Fibroblast of lung (primary cell): ENCODE results near the gene GMCL2. TPM values are rescaled to one million over a fixed set of nuclear protein-coding genes. Genes with fewer than 3 reads are reported as not detected.
A peak's percentile ranks its signal among the peaks of the same experiment; 100 is the strongest.

Source experiments
- DNase-seq, 2 donors: peaks; one replicate each; pipeline versions ENCODE4 v3.0.0 to v3.0.0-alpha.2; 2010; ENCODE audit warnings: low read depth in 2 of 2
- H2AFZ ChIP-seq: 2 replicates; pipeline ENCODE4 v1.5.1; 2012; ENCODE audit warnings: low read length, control low read depth, inconsistent platforms
- H3K27ac ChIP-seq: 2 replicates; pipeline ENCODE4 v1.5.1; 2011; ENCODE audit warnings: low read length, control low read depth; ENCODE audit not compliant: insufficient read depth
- H3K27me3 ChIP-seq: 2 replicates; pipeline ENCODE4 v1.5.1; 2011; ENCODE audit warnings: mild to moderate bottlenecking, low read length; ENCODE audit not compliant: control insufficient read depth, insufficient read depth
- H3K36me3 ChIP-seq: 2 replicates; pipeline ENCODE4 v1.5.1; 2011; ENCODE audit warnings: low read length; ENCODE audit not compliant: control insufficient read depth, insufficient read depth
- H3K4me1 ChIP-seq: 2 replicates; pipeline ENCODE4 v1.5.1; 2011; ENCODE audit warnings: low read length; ENCODE audit not compliant: control insufficient read depth, insufficient read depth; ENCODE audit errors: extremely low read depth
- H3K4me2 ChIP-seq: 2 replicates; pipeline ENCODE4 v1.5.1; 2011; ENCODE audit warnings: low read length, control low read depth; ENCODE audit not compliant: insufficient read depth; ENCODE audit errors: extremely low read depth
- H3K4me3 ChIP-seq, 4 experiments: fragments of 200-600 bp in 1 of 4; sonication (generic) in 1 of 4; replicated peaks in 1 of 4; 2 replicates each; pipeline ENCODE4 v1.5.1; 2011 to 2016; ENCODE audit warnings: low read length in 4 of 4, low read depth in 3 of 4, mild to moderate bottlenecking in 3 of 4, control low read depth in 2 of 4, inconsistent platforms in 1 of 4, mixed read lengths in 1 of 4; ENCODE audit not compliant: insufficient read depth in 1 of 4; ENCODE audit errors: control extremely low read depth in 1 of 4
- H3K79me2 ChIP-seq: 2 replicates; pipeline ENCODE4 v1.5.1; 2012; ENCODE audit warnings: mild to moderate bottlenecking, low read length, inconsistent platforms; ENCODE audit not compliant: control insufficient read depth, insufficient read depth
- H3K9ac ChIP-seq: 2 replicates; pipeline ENCODE4 v1.5.1; 2011; ENCODE audit warnings: mild to moderate bottlenecking, low read length, control low read depth; ENCODE audit not compliant: insufficient read depth
- H3K9me3 ChIP-seq: 2 replicates; pipeline ENCODE4 v1.5.1; 2012; ENCODE audit warnings: low read depth, low read length; ENCODE audit not compliant: control insufficient read depth, insufficient read depth
- H4K20me1 ChIP-seq: 2 replicates; pipeline ENCODE4 v1.5.1; 2011; ENCODE audit warnings: low read length; ENCODE audit not compliant: control insufficient read depth, insufficient read depth; ENCODE audit errors: extremely low read depth
- CTCF ChIP-seq, 2 donors: IDR thresholded peaks in 1 of 2; conservative IDR thresholded peaks in 1 of 2; 1 replicate in 1 of 2; 2 replicates in 1 of 2; pipeline ENCODE4 v1.5.1; 2011 to 2012; ENCODE audit warnings: low read length in 2 of 2, control low read depth in 1 of 2, inconsistent platforms in 1 of 2, low read depth in 1 of 2, mild to moderate bottlenecking in 1 of 2
- EZH2 ChIP-seq: IDR thresholded peaks from 2 replicates; pipeline ENCODE4 v1.5.1; 2012; ENCODE audit warnings: low read length, control low read depth, mild to moderate bottlenecking; ENCODE audit errors: missing control alignments
- polyA plus RNA-seq, 2 donors: library from polyadenylated mRNA; depleted of rRNA in 1 of 2; stranded (reverse) in 1 of 2; unstranded in 1 of 2; fragments of >200 nt; gene quantifications; 2 replicates each; pipeline ENCODE4 v1.2.1, GENCODE V29; 2011 to 2012; ENCODE audit warnings: missing spikeins in 1 of 2
- total RNA-seq: library from RNA; depleted of rRNA; stranded (reverse); fragments of >200 nt; gene quantifications from 2 replicates; pipeline ENCODE4 v1.2.1, GENCODE V29; 2014

GMCL2 gene
- total and polyA plus RNA-seq, 2 donors (not counting 1 experiment from before 2014, with no cell fraction given), result under 0.01 TPM; not detected in 1

DNA sequence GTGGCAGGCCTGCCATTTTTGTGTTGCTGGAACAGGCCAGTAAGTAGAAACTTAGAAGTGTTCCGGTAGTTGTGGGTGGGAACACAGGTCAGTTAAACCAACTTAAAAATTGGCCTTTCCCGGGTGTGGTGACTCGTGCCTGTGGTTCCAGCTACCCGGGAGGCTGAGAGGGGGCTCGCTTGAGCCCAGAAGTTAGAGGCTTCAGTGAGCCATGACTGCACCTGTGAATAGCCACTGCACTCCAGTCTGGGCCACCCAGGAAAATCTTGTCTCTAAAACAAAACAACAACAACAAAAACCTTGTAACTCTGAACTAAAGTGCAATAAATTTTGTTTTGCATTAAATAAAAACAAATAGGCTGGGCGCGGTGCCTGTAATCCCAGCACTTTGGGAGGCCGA, 32.1 kb downstream of the GMCL2 start:
- H4K20me1 ChIP-seq, result no peaks in the 10 kb centered on the region
- H2AFZ ChIP-seq, result no peak overlapping the region
- no peaks in the 10 kb centered on the region for H3K27me3 ChIP-seq
- H3K9ac ChIP-seq, result no peak overlapping the region
- H3K4me3 ChIP-seq, result no peak overlapping the region
- H3K27ac ChIP-seq, result no peak overlapping the region
- no peak overlapping the region for H3K4me2 ChIP-seq
- peaks cover 7% of the 10 kb centered on the region for H3K79me2 ChIP-seq
- peaks cover 4% of the 10 kb centered on the region for H3K36me3 ChIP-seq
- DNase-seq, result no peak
- no peaks in the 10 kb centered on the region for H3K9me3 ChIP-seq
- no peaks in the 10 kb centered on the region for H3K4me1 ChIP-seq
- TF ChIP-seq EZH2 (no peak), CTCF (conservative IDR thresholded peaks at IDR 0.05 in 1 of 2, IDR thresholded peaks at IDR 0.05 in 1 of 2; ENCODE audit: low read depth in 1 of 2, low read length in 2 of 2) (no peak)

GRCh38 chr5:178153530-178154340, 33.4 kb downstream of the GMCL2 start, which contains the start of gene NHP2:
NHP2 (minus strand) TSS chr5:178153885; CDS start chr5:178153817, 68 bp downstream.
- H3K79me2 ChIP-seq, result peaks cover 7% of the 10 kb centered on the region
- TF ChIP-seq EZH2 (no peak), CTCF (conservative IDR thresholded peaks at IDR 0.05 in 1 of 2, IDR thresholded peaks at IDR 0.05 in 1 of 2; ENCODE audit: low read depth in 1 of 2, low read length in 2 of 2) (no peak)
- peaks cover 4% of the 10 kb centered on the region for H3K36me3 ChIP-seq
- H4K20me1 ChIP-seq, result no peaks in the 10 kb centered on the region
- H3K9ac ChIP-seq, result peak within 1 kb of the TSS; percentile 83
- DNase-seq, result peak; percentile 98 to 99
- peak within 1 kb of the TSS; percentile 77 to 100 (median 88) for H3K4me3 ChIP-seq
- peak within 1 kb of the TSS; percentile 96 for H3K4me2 ChIP-seq
- H3K4me1 ChIP-seq, result no peaks in the 10 kb centered on the region
- peak within 1 kb of the TSS; percentile 73 for H3K27ac ChIP-seq
- H3K27me3 ChIP-seq, result no peaks in the 10 kb centered on the region
- H2AFZ ChIP-seq, result peak within 1 kb of the TSS; percentile 72
- H3K9me3 ChIP-seq, result no peaks in the 10 kb centered on the region

DNA sequence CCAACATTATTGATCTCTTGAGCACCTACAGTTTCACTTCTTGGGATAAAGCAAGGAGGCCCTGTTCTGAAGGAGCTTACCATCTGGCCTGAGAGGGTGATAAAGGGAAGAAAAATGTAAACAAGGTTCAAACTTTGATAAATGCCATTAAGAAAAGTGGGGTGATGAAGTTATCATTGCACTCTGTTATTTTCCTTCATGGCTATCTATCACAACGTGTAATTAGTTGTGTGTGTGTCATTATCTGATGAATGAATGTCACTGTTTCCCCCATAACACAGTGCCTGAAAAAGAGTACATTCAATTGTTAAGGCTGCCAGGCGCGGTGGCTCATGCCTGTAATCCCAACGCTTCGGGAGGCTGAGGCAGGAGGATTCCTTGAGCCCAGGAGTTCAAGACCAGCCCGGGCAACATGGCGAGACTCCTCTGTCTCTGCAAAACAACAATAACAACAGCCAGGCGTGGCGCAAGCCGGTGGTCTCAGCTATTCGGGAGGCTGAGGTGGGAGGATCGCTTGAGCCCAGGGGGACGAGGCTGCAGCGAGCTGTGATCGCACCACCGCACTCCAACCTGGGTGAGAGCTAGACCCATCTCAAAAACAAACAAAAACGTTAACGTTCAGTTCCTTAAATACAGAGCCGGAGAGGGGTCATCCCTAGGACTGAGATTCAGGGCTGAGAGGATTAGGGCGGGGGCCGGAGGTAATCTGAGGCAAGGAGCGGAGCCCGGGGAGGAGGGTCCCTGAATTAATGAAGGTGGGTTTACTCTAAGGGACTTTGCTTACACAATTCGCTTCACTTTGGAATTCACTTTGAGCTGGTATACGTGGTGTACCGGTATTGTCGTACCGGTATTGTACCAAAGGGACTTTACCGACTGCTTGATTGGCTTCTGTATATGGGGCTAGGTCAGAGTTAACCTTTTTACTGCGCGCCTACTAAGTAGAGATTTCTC, 34.4 kb downstream of the GMCL2 start:
- Histone ChIP-seq H3K27ac (peak overlapping the region; percentile 73), H3K4me2 (peak overlapping the region; percentile 96), H2AFZ (peak overlapping the region; percentile 25), H4K20me1 (no peaks in the 10 kb centered on the region), H3K9me3 (no peaks in the 10 kb centered on the region), H3K36me3 (peaks cover 7% of the 10 kb centered on the region), H3K27me3 (no peaks in the 10 kb centered on the region), H3K4me3 (peak overlapping the region; percentile 77 to 100 (median 88)), H3K9ac (peak overlapping the region; percentile 83), H3K79me2 (peaks cover 7% of the 10 kb centered on the region), H3K4me1 (no peaks in the 10 kb centered on the region)
- no peak for DNase-seq
- TF ChIP-seq CTCF (conservative IDR thresholded peaks at IDR 0.05 in 1 of 2, IDR thresholded peaks at IDR 0.05 in 1 of 2; ENCODE audit: low read depth in 1 of 2, low read length in 2 of 2) (no peak), EZH2 (no peak)
